ENCODE results near the gene MMP24.

MMP24 gene

GRCh38 chr20:35316086-35316485, 89.6 kb downstream of the MMP24 start:
- DNase-seq = no peak

DNA sequence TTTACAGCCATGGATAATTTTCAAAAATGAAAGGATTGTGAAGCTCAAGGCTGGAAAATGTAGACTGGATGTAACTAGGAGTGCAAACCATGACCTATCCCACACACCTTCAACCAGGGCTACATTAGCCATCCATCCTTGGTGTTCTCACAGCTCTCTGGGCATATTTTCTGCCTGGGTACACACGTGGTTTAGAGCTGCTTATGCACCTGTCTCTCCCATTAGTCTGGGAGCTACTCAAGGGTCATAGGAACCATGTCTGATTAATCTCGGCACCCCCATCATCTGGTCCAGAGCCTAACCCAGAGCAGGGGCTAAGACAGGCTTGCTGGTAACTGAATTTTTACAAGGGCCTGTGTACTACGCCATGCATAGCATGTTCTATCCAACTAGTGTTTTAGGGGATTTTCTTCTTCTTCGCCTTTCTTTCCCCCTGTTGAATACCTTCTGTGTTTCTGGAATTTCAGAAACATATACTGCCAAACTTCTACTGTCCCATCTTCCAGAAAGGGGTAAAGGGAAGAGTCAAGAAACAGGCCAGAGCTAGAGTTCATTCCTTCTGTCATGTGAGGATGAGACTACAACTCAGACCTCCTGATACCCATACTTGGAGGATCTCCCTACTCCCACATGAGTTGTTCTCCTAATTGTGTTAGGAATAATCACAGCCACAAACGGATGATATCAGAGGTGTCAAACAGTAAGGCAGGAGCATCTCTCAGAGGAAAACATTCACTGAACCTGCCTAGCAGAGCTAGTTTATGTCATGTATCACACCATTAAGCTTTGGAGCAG, 91.1 kb downstream of the MMP24 start:
- DNase-seq = no peak

DNA sequence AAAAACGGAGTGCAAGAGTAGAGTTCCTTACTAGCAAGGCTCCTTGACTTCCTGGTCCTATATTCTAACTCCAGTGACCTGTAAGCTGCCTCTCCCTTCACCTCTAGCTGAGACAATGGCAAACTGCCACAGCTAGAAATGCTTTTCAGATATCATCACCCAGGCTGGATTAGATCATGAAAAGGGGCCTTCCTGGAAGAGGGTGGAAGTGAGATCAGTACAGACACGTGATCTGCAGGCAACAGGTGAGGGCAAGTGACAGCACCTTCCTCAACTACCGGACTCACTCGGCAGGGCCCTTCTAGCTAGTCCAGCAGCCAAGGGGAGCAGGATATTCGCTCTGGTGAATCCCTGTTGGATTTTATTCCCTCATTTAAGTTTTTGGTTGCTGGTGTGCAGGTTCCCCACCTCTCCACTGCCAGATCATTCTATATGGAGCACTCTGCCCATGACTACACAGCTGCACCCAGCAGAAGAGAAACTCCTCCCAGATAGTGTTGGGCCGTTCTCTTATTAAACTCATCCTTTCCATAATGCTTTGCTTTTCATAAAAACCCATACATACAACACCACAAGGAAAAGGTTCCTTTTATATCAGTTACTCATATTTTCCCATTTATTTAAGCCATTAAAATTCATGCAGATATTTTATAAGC, 92.1 kb downstream of the MMP24 start:
- no peak for DNase-seq

DNA sequence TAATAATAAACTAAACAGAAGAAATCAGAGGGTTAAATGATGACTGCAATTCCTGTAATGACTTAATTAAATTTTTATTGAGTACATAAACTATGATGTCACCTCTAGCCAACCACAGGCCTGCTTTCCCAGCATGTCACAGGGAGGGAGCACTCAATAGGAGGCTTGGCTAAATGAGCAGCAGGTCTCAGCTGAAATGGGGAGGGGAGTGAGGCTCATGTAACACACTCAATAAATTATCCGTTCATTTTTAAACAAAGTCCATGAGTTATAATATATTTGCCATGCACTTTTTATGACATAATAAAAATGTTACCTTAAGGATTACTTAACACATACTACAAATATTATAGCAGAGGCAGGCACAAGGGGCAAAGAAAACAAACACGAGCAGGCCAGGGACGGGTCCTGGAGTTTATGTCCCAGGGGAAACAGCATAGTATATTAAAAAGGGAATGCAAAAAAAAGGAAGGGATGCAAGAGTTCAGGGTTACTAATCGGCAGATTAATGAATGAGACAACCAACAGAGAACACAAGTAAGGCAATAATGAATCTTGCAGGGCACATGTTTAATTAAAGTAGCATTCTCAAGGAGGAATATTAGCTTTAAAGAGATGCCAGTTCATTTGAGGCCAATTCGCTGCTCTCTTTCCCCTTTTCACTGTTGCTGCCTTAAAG, 92.8 kb downstream of the MMP24 start:
- DNase-seq = no peak

DNA sequence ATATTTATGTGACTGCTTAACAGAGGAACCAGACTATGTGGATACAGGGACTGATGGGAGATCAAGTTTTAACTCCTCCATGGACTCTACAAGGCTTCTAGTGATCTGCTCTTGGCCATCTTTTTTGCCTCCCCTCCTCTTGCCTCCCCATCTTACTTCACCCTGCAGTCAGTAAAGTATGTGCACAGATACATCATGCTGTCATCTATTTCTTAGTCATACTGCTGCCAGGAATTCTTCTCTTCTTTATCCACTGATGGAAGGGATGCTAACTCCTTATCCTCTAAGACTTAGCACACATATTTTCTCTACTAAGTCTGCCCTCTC, 93.3 kb downstream of the MMP24 start:
- DNase-seq = no peak

DNA sequence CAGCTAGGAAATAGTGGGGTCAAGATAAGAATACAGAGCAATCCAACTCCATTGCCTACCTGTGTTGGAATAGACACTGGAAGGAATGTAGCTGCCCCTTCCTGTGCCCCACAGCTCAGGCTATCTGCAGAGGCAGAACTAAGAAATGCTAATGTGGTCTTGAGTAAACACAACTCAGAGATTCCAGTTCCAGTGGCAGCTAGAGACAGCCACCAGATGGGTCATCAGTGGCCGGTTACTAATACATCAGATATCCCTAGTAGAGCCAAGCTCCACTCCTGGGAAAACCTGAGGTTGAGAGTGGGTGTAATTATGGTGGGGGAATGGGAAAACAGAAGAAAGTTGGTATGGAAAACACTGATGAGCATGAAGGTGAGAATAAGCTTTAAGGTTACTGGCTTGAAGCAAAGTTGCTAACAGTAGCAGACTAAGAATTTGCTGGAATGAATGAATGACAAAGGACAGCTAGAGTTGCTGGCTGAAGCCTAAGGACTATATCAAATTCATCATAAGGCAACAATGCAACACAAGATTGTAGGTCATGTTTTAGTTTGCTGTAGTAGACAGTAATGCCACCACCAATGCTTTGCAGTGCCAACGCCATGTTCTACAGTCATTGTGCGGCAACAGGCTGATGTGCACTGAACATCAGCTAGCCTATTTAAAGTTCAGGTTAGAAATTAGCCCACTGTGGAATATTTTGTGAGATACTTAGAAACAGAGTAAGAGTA, 94.1 kb downstream of the MMP24 start:
- no peak for DNase-seq

GRCh38 chr20:35325401-35325800, 98.9 kb downstream of the MMP24 start:
- DNase-seq = no peak

GRCh38 chr20:35326021-35326739, 99.7 kb downstream of the MMP24 start:
- DNase-seq = no peak

Measured in stimulated activated naive CD4-positive, alpha-beta T cell (primary cell).